Keratinocyte (primary cell): ENCODE measurements around the gene LPAR3. TPM values are rescaled to one million over a fixed set of nuclear protein-coding genes. Genes with fewer than 3 reads are reported as not detected.

Experiments
- DNase-seq: peaks from one replicate; pipeline ENCODE4 v3.0.0-alpha.2; 2011; ENCODE audit warnings: low read depth, missing footprints, low spot score
- FAIRE-seq: peaks from 2 replicates; lab custom pipeline; 2011; peaks lifted over from hg19 to GRCh38; lab: Jason Lieb, UNC
- H2AFZ ChIP-seq: 2 replicates; pipeline ENCODE4 v1.6.0; 2012; ENCODE audit warnings: low read length, control low read depth, inconsistent platforms; ENCODE audit not compliant: control insufficient read depth
- H3K27ac ChIP-seq: 2 replicates; pipeline ENCODE4 v1.5.1; 2011; ENCODE audit warnings: low read length; ENCODE audit not compliant: control insufficient read depth, insufficient read depth
- H3K27me3 ChIP-seq: 3 replicates; pipeline ENCODE4 v1.6.0; 2011; ENCODE audit warnings: low read length; ENCODE audit not compliant: control insufficient read depth, insufficient read depth; ENCODE audit errors: extremely low read depth
- H3K36me3 ChIP-seq, 2 experiments: 2 replicates in 1 of 2; 3 replicates in 1 of 2; pipeline ENCODE4 v1.5.1; 2011; ENCODE audit warnings: low read length in 2 of 2, mild to moderate bottlenecking in 1 of 2; ENCODE audit not compliant: control insufficient read depth in 2 of 2, insufficient read depth in 2 of 2; ENCODE audit errors: extremely low read depth in 1 of 2
- H3K4me1 ChIP-seq: 3 replicates; pipeline ENCODE4 v1.5.1; 2011; ENCODE audit warnings: low read length; ENCODE audit not compliant: control insufficient read depth, insufficient read depth; ENCODE audit errors: extremely low read depth
- H3K4me2 ChIP-seq: 3 replicates; pipeline ENCODE4 v1.6.0; 2011; ENCODE audit warnings: low read depth, low read length; ENCODE audit not compliant: control insufficient read depth, insufficient read depth; ENCODE audit errors: extremely low read depth
- H3K4me3 ChIP-seq, 3 experiments: fragments of 200-600 bp in 1 of 3; sonication (generic) in 1 of 3; 2 replicates in 2 of 3; 3 replicates in 1 of 3; pipeline ENCODE4 v1.5.1; 2011 to 2016; ENCODE audit warnings: low read length in 3 of 3, mild to moderate bottlenecking in 3 of 3, control low read depth in 2 of 3, inconsistent platforms in 1 of 3, low read depth in 1 of 3, mixed read lengths in 1 of 3, mixed run types in 1 of 3, moderate library complexity in 1 of 3; ENCODE audit not compliant: control insufficient read depth in 2 of 3, insufficient read depth in 2 of 3; ENCODE audit errors: extremely low read depth in 1 of 3
- H3K79me2 ChIP-seq: 2 replicates; pipeline ENCODE4 v1.6.0; 2012; ENCODE audit warnings: low read length; ENCODE audit not compliant: control insufficient read depth, insufficient read depth
- H3K9ac ChIP-seq: 3 replicates; pipeline ENCODE4 v1.6.0; 2011; ENCODE audit warnings: low read length; ENCODE audit not compliant: control insufficient read depth, insufficient read depth; ENCODE audit errors: extremely low read depth
- H3K9me1 ChIP-seq: 3 replicates; pipeline ENCODE4 v1.6.0; 2011; ENCODE audit warnings: low read length; ENCODE audit not compliant: control insufficient read depth, insufficient read depth; ENCODE audit errors: extremely low read depth
- H3K9me3 ChIP-seq: 2 replicates; pipeline ENCODE4 v1.5.1; 2012; ENCODE audit warnings: low read depth, low read length; ENCODE audit not compliant: control insufficient read depth
- H4K20me1 ChIP-seq: 3 replicates; pipeline ENCODE4 v1.6.0; 2011; ENCODE audit warnings: low read length; ENCODE audit not compliant: control insufficient read depth, insufficient read depth; ENCODE audit errors: extremely low read depth
- CTCF ChIP-seq, 3 experiments: IDR thresholded peaks in 1 of 3; conservative IDR thresholded peaks in 1 of 3; optimal IDR thresholded peaks in 1 of 3; 2 replicates in 2 of 3; 3 replicates in 1 of 3; pipeline versions ENCODE3 to v1.5.1; 2011; ENCODE audit warnings: low read length in 3 of 3, mild to moderate bottlenecking in 3 of 3, moderate library complexity in 2 of 3, control low read depth in 1 of 3, inconsistent platforms in 1 of 3; ENCODE audit not compliant: insufficient read depth in 2 of 3; ENCODE audit errors: extremely low read depth in 1 of 3
- EZH2 ChIP-seq: IDR thresholded peaks from one replicate; pipeline ENCODE4 v1.6.1; 2012; ENCODE audit warnings: inconsistent platforms, mild to moderate bottlenecking, low read length, moderate library complexity
- dilution Hi-C: fragments of 300-500 bp; cut with MboI; formaldehyde crosslinking; loops from one replicate; pipeline ENCODE4 v1.7.0; 2020; ENCODE audit warnings: low sequenced_read_pairs; ENCODE audit not compliant: extremely low pct_ligation_motif_present
- polyA plus RNA-seq, 5 experiments: library from polyadenylated mRNA; depleted of rRNA in 3 of 5; stranded (reverse) in 3 of 5; stranded (forward) in 1 of 5; unstranded in 1 of 5; fragments of >200 nt; gene quantifications; 1 replicate in 1 of 5; 2 replicates in 3 of 5; 3 replicates in 1 of 5; pipeline versions ENCODE4 v1.2.1 to v1.2.3, GENCODE V29; 2011 to 2012; ENCODE audit warnings: missing spikeins in 2 of 5, low read depth in 1 of 5, low replicate concordance in 1 of 5

The LPAR3 gene
- polyA plus RNA-seq, 1 donor (not counting 4 experiments of a cell fraction or from before 2014, with no cell fraction given): 42.1 TPM

GRCh38 chr1:84928979-84929378, 36.0 kb upstream of the LPAR3 start:
- DNase-seq: no peak
- Histone ChIP-seq H3K79me2 (no peaks in the 10 kb centered on the region), H3K4me2 (no peak overlapping the region), H3K9me3 (no peaks in the 10 kb centered on the region), H4K20me1 (no peaks in the 10 kb centered on the region), H3K9ac (no peak overlapping the region), H3K9me1 (no peaks in the 10 kb centered on the region), H3K27ac (no peak overlapping the region), H3K4me3 (no peak overlapping the region), H2AFZ (no peak overlapping the region), H3K4me1 (no peaks in the 10 kb centered on the region), H3K36me3 (no peaks in the 10 kb centered on the region), H3K27me3 (no peaks in the 10 kb centered on the region)
- dilution Hi-C loops: no loop called here
- FAIRE-seq: no peak
- no peak for TF ChIP-seq CTCF (optimal IDR thresholded peaks at IDR 0.05 in 1 of 3, IDR thresholded peaks at IDR 0.05 in 1 of 3, conservative IDR thresholded peaks at IDR 0.05 in 1 of 3; ENCODE audit: extremely low read depth in 1 of 3, insufficient read depth in 2 of 3, low read length in 3 of 3)
- TF ChIP-seq EZH2: no peak

GRCh38 chr1:84923317-84923716, 30.3 kb upstream of the LPAR3 start:
- H3K27ac ChIP-seq: no peak overlapping the region
- no peaks in the 10 kb centered on the region for H3K27me3 ChIP-seq
- no peaks in the 10 kb centered on the region for H3K4me1 ChIP-seq
- TF ChIP-seq EZH2 (no peak), CTCF (optimal IDR thresholded peaks at IDR 0.05 in 1 of 3, IDR thresholded peaks at IDR 0.05 in 1 of 3, conservative IDR thresholded peaks at IDR 0.05 in 1 of 3; ENCODE audit: extremely low read depth in 1 of 3, insufficient read depth in 2 of 3, low read length in 3 of 3) (no peak)
- H3K9me3 ChIP-seq: no peaks in the 10 kb centered on the region
- H3K4me3 ChIP-seq: no peak overlapping the region
- no peaks in the 10 kb centered on the region for H3K79me2 ChIP-seq
- DNase-seq (no peak), FAIRE-seq (no peak)
- dilution Hi-C loops: no loop called here
- H4K20me1 ChIP-seq: no peaks in the 10 kb centered on the region
- H3K4me2 ChIP-seq: no peak overlapping the region
- H3K36me3 ChIP-seq: no peaks in the 10 kb centered on the region
- no peaks in the 10 kb centered on the region for H3K9me1 ChIP-seq
- H2AFZ ChIP-seq: no peak overlapping the region
- H3K9ac ChIP-seq: no peak overlapping the region
